GM23338 (cell line): ENCODE measurements around the gene ESPNL. TPM values are rescaled to one million over a fixed set of nuclear protein-coding genes. Genes with fewer than 3 reads are reported as not detected.

Experiments
- ATAC-seq: fragments of 200-7000 bp; cut with Tn5 transposase; 3 replicates; pipeline ENCODE4 v1.9.1; 2020
- DNase-seq: peaks from one replicate; pipeline ENCODE4 v3.0.0-alpha.2; 2015; ENCODE audit warnings: low spot score
- H2AFZ ChIP-seq: fragments of 200-600 bp; sonication (generic); 2 replicates; pipeline ENCODE4 v1.8.0; 2016; ENCODE audit warnings: antibody characterized with exemption, mild to moderate bottlenecking, moderate library complexity
- H3F3A ChIP-seq: fragments of 200-600 bp; sonication (generic); replicated peaks from 2 replicates; pipeline ENCODE4 v1.8.0; 2017; ENCODE audit warnings: antibody characterized with exemption, mixed run types, low read depth
- H3K27ac ChIP-seq: fragments of 200-600 bp; sonication (generic); 2 replicates; pipeline ENCODE4 v1.6.1; 2016; ENCODE audit warnings: low read depth
- H3K27me3 ChIP-seq: fragments of 200-600 bp; sonication (generic); 2 replicates; pipeline ENCODE4 v1.8.0; 2016; ENCODE audit warnings: mild to moderate bottlenecking, mixed run types, moderate library complexity; ENCODE audit not compliant: insufficient read depth
- H3K36me3 ChIP-seq: fragments of 200-600 bp; sonication (generic); 2 replicates; pipeline ENCODE4 v1.8.0; 2016; ENCODE audit warnings: mild to moderate bottlenecking; ENCODE audit not compliant: insufficient read depth
- H3K4me1 ChIP-seq: fragments of 200-600 bp; sonication (generic); 2 replicates; pipeline ENCODE4 v1.8.0; 2016; ENCODE audit warnings: mild to moderate bottlenecking, moderate library complexity; ENCODE audit not compliant: insufficient read depth
- H3K4me2 ChIP-seq: fragments of 200-600 bp; sonication (generic); 2 replicates; pipeline ENCODE4 v1.7.1; 2017; ENCODE audit warnings: mixed run types
- H3K4me3 ChIP-seq: fragments of 200-600 bp; sonication (generic); 2 replicates; pipeline ENCODE4 v1.6.1; 2016; ENCODE audit warnings: mixed run types
- H3K79me2 ChIP-seq: fragments of 200-600 bp; sonication (generic); replicated peaks from 2 replicates; pipeline ENCODE4 v1.8.0; 2017; ENCODE audit warnings: mild to moderate bottlenecking; ENCODE audit not compliant: insufficient read depth
- H3K9me2 ChIP-seq: fragments of 200-600 bp; sonication (generic); 2 replicates; pipeline ENCODE4 v1.8.0; 2017; ENCODE audit not compliant: insufficient read depth
- H4K20me1 ChIP-seq: fragments of 200-600 bp; sonication (generic); replicated peaks from 2 replicates; pipeline ENCODE4 v1.8.0; 2017; ENCODE audit warnings: mild to moderate bottlenecking; ENCODE audit not compliant: insufficient read depth
- H3K27ac Mint-ChIP-seq: 2 replicates; pipeline ENCODE4 v1.8.0; 2020; ENCODE audit warnings: inconsistent platforms, mild to moderate bottlenecking, moderate library complexity, mixed read lengths
- H3K27me3 Mint-ChIP-seq: 3 replicates; pipeline ENCODE4 v1.8.0; 2022; ENCODE audit warnings: low read depth, mild to moderate bottlenecking, moderate library complexity, mixed read lengths, inconsistent platforms; ENCODE audit not compliant: insufficient read depth, poor library complexity
- H3K36me3 Mint-ChIP-seq: 3 replicates; pipeline ENCODE4 v1.8.0; 2021; ENCODE audit warnings: low read depth, mild to moderate bottlenecking, inconsistent platforms, moderate library complexity, mixed read lengths
- H3K4me1 Mint-ChIP-seq: 3 replicates; pipeline ENCODE4 v1.8.0; 2020; ENCODE audit warnings: mild to moderate bottlenecking, inconsistent platforms, mixed read lengths
- H3K4me3 Mint-ChIP-seq: 3 replicates; pipeline ENCODE4 v1.8.0; 2021; ENCODE audit warnings: moderate library complexity, mild to moderate bottlenecking, inconsistent platforms, mixed read lengths
- H3K9me3 Mint-ChIP-seq: 3 replicates; pipeline ENCODE4 v1.8.0; 2020; ENCODE audit warnings: moderate library complexity, mild to moderate bottlenecking, inconsistent platforms, mixed read lengths
- EZH2 ChIP-seq: fragments of 200-600 bp; sonication (generic); IDR thresholded peaks from one replicate; pipeline ENCODE4 v1.8.0; 2017; ENCODE audit warnings: antibody characterized with exemption, mild to moderate bottlenecking, low read depth; ENCODE audit not compliant: unreplicated experiment
- EZH2phosphoT487 ChIP-seq: fragments of 200-600 bp; sonication (generic); IDR thresholded peaks from one replicate; pipeline ENCODE4 v1.8.1; 2018; ENCODE audit warnings: antibody characterized with exemption; ENCODE audit not compliant: unreplicated experiment
- JUNB ChIP-seq: IDR thresholded peaks from one replicate; pipeline ENCODE4 v1.6.1; 2016; ENCODE audit warnings: antibody characterized with exemption; ENCODE audit not compliant: unreplicated experiment
- NANOG ChIP-seq: IDR thresholded peaks from 2 replicates; pipeline ENCODE4 v1.6.1; 2016; ENCODE audit warnings: antibody characterized with exemption, borderline replicate concordance
- POLR2AphosphoS5 ChIP-seq: IDR thresholded peaks from 2 replicates; pipeline ENCODE4 v1.6.1; 2016; ENCODE audit warnings: antibody characterized with exemption, low read depth
- STAT1 ChIP-seq: IDR thresholded peaks from one replicate; pipeline ENCODE4 v1.6.1; 2016; ENCODE audit warnings: antibody characterized with exemption; ENCODE audit not compliant: unreplicated experiment
- ZNF114 ChIP-seq: fragments of 250-450 bp; sonication (Bioruptor Pico); IDR thresholded peaks from 2 replicates; pipeline ENCODE4 v1.5.0; 2020; ENCODE audit warnings: mild to moderate bottlenecking, moderate library complexity
- polyA plus RNA-seq: library from polyadenylated mRNA; unstranded; fragments of >200 nt; fragmentation: Nextera tagmentation; extraction: Ambion mirVana; gene quantifications from 2 replicates; pipeline ENCODE4 v1.2.1, GENCODE V29; 2016
- total RNA-seq: library from RNA; depleted of rRNA; stranded (reverse); fragments of >200 nt; shearing (Covaris generic); gene quantifications from 2 replicates; pipeline ENCODE4 v1.2.3, GENCODE V29; 2014
- TF ChIP-seq, protein P1 (sequence below), 2 experiments: fragments of 200-600 bp in 1 of 2; sonication (generic) in 1 of 2; conservative IDR thresholded peaks; 2 replicates each; pipeline versions ENCODE4 v1.5.1 to v1.6.1; 2016 to 2017; ENCODE audit warnings: antibody characterized with exemption in 2 of 2, low read depth in 2 of 2, mild to moderate bottlenecking in 2 of 2, moderate library complexity in 1 of 2
- TF ChIP-seq, protein P2 (sequence below): IDR thresholded peaks from one replicate; pipeline ENCODE4 v1.6.1; 2018; ENCODE audit warnings: antibody characterized with exemption; ENCODE audit not compliant: unreplicated experiment
- TF ChIP-seq, protein P3 (sequence below): IDR thresholded peaks from 2 replicates; pipeline ENCODE4 v1.6.1; 2016; ENCODE audit warnings: antibody characterized with exemption

The ESPNL gene
- total and polyA plus RNA-seq, 2 experiments from 2014 or later, result 0.44 to 3.1 TPM

- no peaks in the 10 kb centered on the region for H3K36me3 ChIP-seq
- TF ChIP-seq, protein P1, sequence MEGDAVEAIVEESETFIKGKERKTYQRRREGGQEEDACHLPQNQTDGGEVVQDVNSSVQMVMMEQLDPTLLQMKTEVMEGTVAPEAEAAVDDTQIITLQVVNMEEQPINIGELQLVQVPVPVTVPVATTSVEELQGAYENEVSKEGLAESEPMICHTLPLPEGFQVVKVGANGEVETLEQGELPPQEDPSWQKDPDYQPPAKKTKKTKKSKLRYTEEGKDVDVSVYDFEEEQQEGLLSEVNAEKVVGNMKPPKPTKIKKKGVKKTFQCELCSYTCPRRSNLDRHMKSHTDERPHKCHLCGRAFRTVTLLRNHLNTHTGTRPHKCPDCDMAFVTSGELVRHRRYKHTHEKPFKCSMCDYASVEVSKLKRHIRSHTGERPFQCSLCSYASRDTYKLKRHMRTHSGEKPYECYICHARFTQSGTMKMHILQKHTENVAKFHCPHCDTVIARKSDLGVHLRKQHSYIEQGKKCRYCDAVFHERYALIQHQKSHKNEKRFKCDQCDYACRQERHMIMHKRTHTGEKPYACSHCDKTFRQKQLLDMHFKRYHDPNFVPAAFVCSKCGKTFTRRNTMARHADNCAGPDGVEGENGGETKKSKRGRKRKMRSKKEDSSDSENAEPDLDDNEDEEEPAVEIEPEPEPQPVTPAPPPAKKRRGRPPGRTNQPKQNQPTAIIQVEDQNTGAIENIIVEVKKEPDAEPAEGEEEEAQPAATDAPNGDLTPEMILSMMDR (conservative IDR thresholded peaks at IDR 0.05; ENCODE audit: low read depth in 2 of 2), result peak; percentile 57 to 69
- TF ChIP-seq ZNF114 (CRISPR knock-in tag), result no peak
- ATAC-seq (no peak), DNase-seq (peak; percentile 27)
- H4K20me1 ChIP-seq, result no peaks in the 10 kb centered on the region
- Mint-ChIP-seq H3K27ac (no peak overlapping the region), H3K27me3 (peaks cover 16% of the 10 kb centered on the region), H3K4me3 (no peak overlapping the region), H3K9me3 (peaks cover 3% of the 10 kb centered on the region; the same call in 2 of the 3 replicates), H3K36me3 (no peaks in the 10 kb centered on the region), H3K4me1 (peaks cover 8% of the 10 kb centered on the region)
- H3K27ac ChIP-seq, result no peak overlapping the region
- H3K4me3 ChIP-seq, result no peak overlapping the region
- H2AFZ ChIP-seq, result no peak overlapping the region
- H3K27me3 ChIP-seq, result peaks cover 15% of the 10 kb centered on the region
- no peaks in the 10 kb centered on the region; the same call in 1 of the 2 replicates for H3K4me1 ChIP-seq
- no peak overlapping the region for H3K4me2 ChIP-seq
- H3K79me2 ChIP-seq, result no peaks in the 10 kb centered on the region
- 0 out of 2 replicates have a peak, but pooled peaks cover 3% of the 10 kb centered on the region for H3F3A ChIP-seq
- H3K9me2 ChIP-seq, result no peaks in the 10 kb centered on the region
Observed at GRCh38 chr2:238152771-238153688, 52.9 kb downstream of the ESPNL start.

DNA sequence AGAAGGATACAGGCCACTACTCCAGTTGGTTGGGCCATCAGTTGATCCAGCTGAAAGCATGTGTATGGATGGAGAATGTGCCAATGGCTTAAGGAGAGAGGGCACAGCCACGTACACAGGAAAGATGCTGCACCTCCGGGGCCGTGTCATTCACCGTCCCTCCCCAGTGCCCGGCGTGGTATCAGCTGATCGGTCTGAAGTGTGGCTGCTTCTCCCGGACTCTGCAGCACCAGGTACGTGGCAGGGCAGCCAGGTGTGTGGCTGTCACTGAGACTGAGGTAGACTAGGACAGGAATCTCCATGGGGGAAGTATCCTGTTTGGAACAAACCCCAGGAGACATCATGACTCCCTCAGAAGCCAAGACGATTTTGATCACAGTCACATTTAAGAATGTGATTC, 54.4 kb downstream of the ESPNL start:
- H4K20me1 ChIP-seq, result no peaks in the 10 kb centered on the region
- H3K27me3 Mint-ChIP-seq, result peaks cover 22% of the 10 kb centered on the region
- no peaks in the 10 kb centered on the region for H3K79me2 ChIP-seq
- no peaks in the 10 kb centered on the region for H3K36me3 Mint-ChIP-seq
- H3F3A ChIP-seq, result 0 out of 2 replicates have a peak, but pooled peaks cover 5% of the 10 kb centered on the region
- ATAC-seq (no peak), DNase-seq (no peak)
- no peaks in the 10 kb centered on the region for H3K9me2 ChIP-seq
- no peak overlapping the region for H3K27ac ChIP-seq
- peaks cover 3% of the 10 kb centered on the region; the same call in 2 of the 3 replicates for H3K9me3 Mint-ChIP-seq
- no peak overlapping the region for H3K4me3 ChIP-seq
- H3K4me1 ChIP-seq, result peaks cover 4% of the 10 kb centered on the region
- peaks cover 24% of the 10 kb centered on the region for H3K27me3 ChIP-seq
- no peak overlapping the region for H3K4me3 Mint-ChIP-seq
- peaks cover 12% of the 10 kb centered on the region for H3K4me1 Mint-ChIP-seq
- H3K27ac Mint-ChIP-seq, result no peak overlapping the region
- H3K36me3 ChIP-seq, result no peaks in the 10 kb centered on the region
- no peak overlapping the region for H3K4me2 ChIP-seq
- H2AFZ ChIP-seq, result no peak overlapping the region
- TF ChIP-seq, protein P2, sequence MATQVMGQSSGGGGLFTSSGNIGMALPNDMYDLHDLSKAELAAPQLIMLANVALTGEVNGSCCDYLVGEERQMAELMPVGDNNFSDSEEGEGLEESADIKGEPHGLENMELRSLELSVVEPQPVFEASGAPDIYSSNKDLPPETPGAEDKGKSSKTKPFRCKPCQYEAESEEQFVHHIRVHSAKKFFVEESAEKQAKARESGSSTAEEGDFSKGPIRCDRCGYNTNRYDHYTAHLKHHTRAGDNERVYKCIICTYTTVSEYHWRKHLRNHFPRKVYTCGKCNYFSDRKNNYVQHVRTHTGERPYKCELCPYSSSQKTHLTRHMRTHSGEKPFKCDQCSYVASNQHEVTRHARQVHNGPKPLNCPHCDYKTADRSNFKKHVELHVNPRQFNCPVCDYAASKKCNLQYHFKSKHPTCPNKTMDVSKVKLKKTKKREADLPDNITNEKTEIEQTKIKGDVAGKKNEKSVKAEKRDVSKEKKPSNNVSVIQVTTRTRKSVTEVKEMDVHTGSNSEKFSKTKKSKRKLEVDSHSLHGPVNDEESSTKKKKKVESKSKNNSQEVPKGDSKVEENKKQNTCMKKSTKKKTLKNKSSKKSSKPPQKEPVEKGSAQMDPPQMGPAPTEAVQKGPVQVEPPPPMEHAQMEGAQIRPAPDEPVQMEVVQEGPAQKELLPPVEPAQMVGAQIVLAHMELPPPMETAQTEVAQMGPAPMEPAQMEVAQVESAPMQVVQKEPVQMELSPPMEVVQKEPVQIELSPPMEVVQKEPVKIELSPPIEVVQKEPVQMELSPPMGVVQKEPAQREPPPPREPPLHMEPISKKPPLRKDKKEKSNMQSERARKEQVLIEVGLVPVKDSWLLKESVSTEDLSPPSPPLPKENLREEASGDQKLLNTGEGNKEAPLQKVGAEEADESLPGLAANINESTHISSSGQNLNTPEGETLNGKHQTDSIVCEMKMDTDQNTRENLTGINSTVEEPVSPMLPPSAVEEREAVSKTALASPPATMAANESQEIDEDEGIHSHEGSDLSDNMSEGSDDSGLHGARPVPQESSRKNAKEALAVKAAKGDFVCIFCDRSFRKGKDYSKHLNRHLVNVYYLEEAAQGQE, result no peak
- no peak for TF ChIP-seq JUNB
- no peak for TF ChIP-seq EZH2phosphoT487
- no peak for TF ChIP-seq EZH2
- TF ChIP-seq POLR2AphosphoS5, result no peak
- no peak for TF ChIP-seq STAT1
- TF ChIP-seq NANOG, result no peak
- TF ChIP-seq, protein P3, sequence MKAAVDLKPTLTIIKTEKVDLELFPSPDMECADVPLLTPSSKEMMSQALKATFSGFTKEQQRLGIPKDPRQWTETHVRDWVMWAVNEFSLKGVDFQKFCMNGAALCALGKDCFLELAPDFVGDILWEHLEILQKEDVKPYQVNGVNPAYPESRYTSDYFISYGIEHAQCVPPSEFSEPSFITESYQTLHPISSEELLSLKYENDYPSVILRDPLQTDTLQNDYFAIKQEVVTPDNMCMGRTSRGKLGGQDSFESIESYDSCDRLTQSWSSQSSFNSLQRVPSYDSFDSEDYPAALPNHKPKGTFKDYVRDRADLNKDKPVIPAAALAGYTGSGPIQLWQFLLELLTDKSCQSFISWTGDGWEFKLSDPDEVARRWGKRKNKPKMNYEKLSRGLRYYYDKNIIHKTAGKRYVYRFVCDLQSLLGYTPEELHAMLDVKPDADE, result no peak
